Neural progenitor cell (in vitro differentiated cells): ENCODE results near the gene LRRC38.

Source experiments
- CTCF ChIP-seq: fragments of 200-600 bp; sonication (generic); IDR thresholded peaks from 2 replicates; pipeline ENCODE4 v1.5.1; 2017; ENCODE audit warnings: antibody characterized with exemption, mild to moderate bottlenecking
- EZH2 ChIP-seq: fragments of 200-600 bp; sonication (generic); IDR thresholded peaks from 2 replicates; pipeline ENCODE4 v1.6.1; 2017; ENCODE audit warnings: antibody characterized with exemption, mild to moderate bottlenecking, moderate library complexity
- EZH2phosphoT487 ChIP-seq: fragments of 200-600 bp; sonication (generic); IDR thresholded peaks from 2 replicates; pipeline ENCODE4 v1.6.1; 2017; ENCODE audit warnings: antibody characterized with exemption

GRCh38 chr1:13492711-13493110 is 21.1 kb downstream of the LRRC38 start:
- no peak for TF ChIP-seq CTCF
- no peak for TF ChIP-seq EZH2phosphoT487
- no peak for TF ChIP-seq EZH2
